H1 (cell line): ENCODE data around the gene OR51B2. TPM values are rescaled to one million over a fixed set of nuclear protein-coding genes. Genes with fewer than 3 reads are reported as not detected.

ENCODE experiments used
- CTCF ChIA-PET: fragments of 300-600 bp; sonication (Branson Sonifier 250); formaldehyde crosslinking; loops from one replicate; lab custom pipeline; 2021; ENCODE audit not compliant: partially characterized antibody; lab: Charles Lee
- POLR2A ChIA-PET: fragments of 300-600 bp; sonication (Branson Sonifier 250); formaldehyde crosslinking; loops from one replicate; lab custom pipeline; 2021; ENCODE audit warnings: inconsistent platforms; ENCODE audit not compliant: partially characterized antibody; lab: Charles Lee
- DNase-seq, 2 experiments: peaks; one replicate each; pipeline versions ENCODE4 v3.0.0 to v3.0.0-alpha.2; 2010 to 2022; ENCODE audit warnings: low spot score in 2 of 2, low read depth in 1 of 2, mixed read lengths in 1 of 2
- FAIRE-seq: peaks from 2 replicates; lab custom pipeline; 2011; peaks lifted over from hg19 to GRCh38; lab: Jason Lieb, UNC
- H2AFZ ChIP-seq: 2 replicates; pipeline ENCODE4 v1.8.1; 2012; ENCODE audit warnings: low read length, inconsistent platforms
- H2AK5ac ChIP-seq: 2 replicates; pipeline ENCODE4 v1.6.1; 2013; ENCODE audit warnings: low read depth, low read length
- H2BK120ac ChIP-seq: replicated peaks from 2 replicates; pipeline ENCODE3; 2013; ENCODE audit warnings: low read depth, low read length, inconsistent platforms
- H2BK12ac ChIP-seq: 2 replicates; pipeline ENCODE4 v1.6.1; 2013; ENCODE audit warnings: low read depth, low read length
- H2BK15ac ChIP-seq: 2 replicates; pipeline ENCODE4 v1.6.1; 2013; ENCODE audit warnings: low read length
- H2BK20ac ChIP-seq: 2 replicates; pipeline ENCODE4 v1.6.1; 2013; ENCODE audit warnings: low read length
- H2BK5ac ChIP-seq: 2 replicates; pipeline ENCODE4 v1.6.1; 2013; ENCODE audit warnings: low read depth, low read length
- H3K14ac ChIP-seq: 2 replicates; pipeline ENCODE4 v1.6.1; 2013; ENCODE audit warnings: inconsistent platforms; ENCODE audit not compliant: insufficient read length
- H3K18ac ChIP-seq: 2 replicates; pipeline ENCODE4 v1.6.1; 2013; ENCODE audit warnings: low read length; ENCODE audit errors: extremely low read depth
- H3K23ac ChIP-seq: 2 replicates; pipeline ENCODE4 v1.6.1; 2013; ENCODE audit warnings: inconsistent platforms; ENCODE audit not compliant: insufficient read length
- H3K23me2 ChIP-seq: 2 replicates; pipeline ENCODE4 v1.6.1; 2013; ENCODE audit warnings: low read depth, low read length
- H3K27ac ChIP-seq: 2 replicates; pipeline ENCODE4 v1.6.1; 2011; ENCODE audit warnings: low read depth, low read length, inconsistent platforms
- H3K27me3 ChIP-seq, 4 experiments: replicated peaks in 1 of 4; 1 replicate in 1 of 4; 2 replicates in 3 of 4; pipeline versions ENCODE4 v1.6.1 to v1.8.1; 2011 to 2013; ENCODE audit warnings: low read length in 3 of 4, mild to moderate bottlenecking in 3 of 4, inconsistent platforms in 2 of 4, mixed read lengths in 2 of 4, moderate library complexity in 1 of 4; ENCODE audit not compliant: control insufficient read depth in 3 of 4, insufficient read depth in 3 of 4; ENCODE audit errors: extremely low read depth in 1 of 4
- H3K36me3 ChIP-seq, 4 experiments: 2 replicates each; pipeline versions ENCODE4 v1.6.1 to v1.8.1; 2011 to 2013; ENCODE audit warnings: mild to moderate bottlenecking in 4 of 4, low read length in 3 of 4, moderate library complexity in 2 of 4, control low read depth in 1 of 4, inconsistent platforms in 1 of 4; ENCODE audit not compliant: insufficient read depth in 4 of 4, control insufficient read depth in 2 of 4
- H3K4ac ChIP-seq: replicated peaks from 2 replicates; pipeline ENCODE3; 2013; ENCODE audit warnings: low read length, low read depth, mixed read lengths, inconsistent platforms; ENCODE audit not compliant: insufficient read length
- H3K4me1 ChIP-seq, 4 experiments: replicated peaks in 1 of 4; 1 replicate in 1 of 4; 2 replicates in 3 of 4; pipeline versions ENCODE4 v1.6.1 to v1.8.1; 2011 to 2013; ENCODE audit warnings: low read length in 3 of 4, inconsistent platforms in 2 of 4, mixed read lengths in 1 of 4; ENCODE audit not compliant: insufficient read depth in 4 of 4, control insufficient read depth in 3 of 4
- H3K4me2 ChIP-seq, 2 experiments: 2 replicates each; pipeline versions ENCODE4 v1.6.1 to v1.8.1; 2011 to 2013; ENCODE audit warnings: low read depth in 2 of 2, low read length in 2 of 2, control low read depth in 1 of 2, inconsistent platforms in 1 of 2, mild to moderate bottlenecking in 1 of 2; ENCODE audit not compliant: insufficient read depth in 1 of 2
- H3K4me3 ChIP-seq, 4 experiments: fragments of 200-600, 300-600 bp in 1 of 4; sonication (generic), shearing (Covaris generic), sonication (Bioruptor Twin) in 1 of 4; 2 replicates each; pipeline versions ENCODE4 v1.5.1 to v1.8.1; 2011 to 2016; ENCODE audit warnings: low read length in 4 of 4, low read depth in 3 of 4, control low read depth in 2 of 4, inconsistent platforms in 2 of 4, mild to moderate bottlenecking in 2 of 4, mixed read lengths in 1 of 4, moderate library complexity in 1 of 4; ENCODE audit not compliant: insufficient read depth in 2 of 4; ENCODE audit errors: extremely low read depth in 1 of 4
- H3K56ac ChIP-seq: replicated peaks from 2 replicates; pipeline ENCODE3; 2013; ENCODE audit warnings: low read depth, mild to moderate bottlenecking, mixed read lengths, low read length, inconsistent platforms; ENCODE audit not compliant: insufficient read length
- H3K79me1 ChIP-seq: 2 replicates; pipeline ENCODE4 v1.6.1; 2013; ENCODE audit warnings: low read depth, low read length, control low read depth
- H3K79me2 ChIP-seq, 2 experiments: 2 replicates each; pipeline versions ENCODE4 v1.6.1 to v1.8.1; 2012 to 2013; ENCODE audit warnings: low read length in 2 of 2, mild to moderate bottlenecking in 2 of 2, inconsistent platforms in 1 of 2; ENCODE audit not compliant: insufficient read depth in 2 of 2, control insufficient read depth in 1 of 2
- H3K9ac ChIP-seq, 4 experiments: replicated peaks in 1 of 4; 1 replicate in 1 of 4; 2 replicates in 3 of 4; pipeline versions ENCODE4 v1.6.1 to v1.8.1; 2011 to 2013; ENCODE audit warnings: low read depth in 3 of 4, low read length in 3 of 4, control low read depth in 2 of 4, mild to moderate bottlenecking in 2 of 4, moderate library complexity in 2 of 4, inconsistent platforms in 1 of 4; ENCODE audit errors: extremely low read depth in 1 of 4
- H3K9me3 ChIP-seq, 2 experiments: 2 replicates each; pipeline versions ENCODE4 v1.6.1 to v1.8.1; 2012 to 2013; ENCODE audit warnings: mild to moderate bottlenecking in 2 of 2, moderate library complexity in 2 of 2, control low read depth in 1 of 2, inconsistent platforms in 1 of 2, low read depth in 1 of 2, low read length in 1 of 2, mixed read lengths in 1 of 2; ENCODE audit not compliant: insufficient read depth in 2 of 2
- H4K20me1 ChIP-seq, 2 experiments: replicated peaks in 1 of 2; 2 replicates each; pipeline versions ENCODE3 to v1.8.1; 2011 to 2013; ENCODE audit warnings: inconsistent platforms in 2 of 2, low read length in 2 of 2, mild to moderate bottlenecking in 1 of 2; ENCODE audit not compliant: insufficient read depth in 2 of 2, control insufficient read depth in 1 of 2
- H4K5ac ChIP-seq: 2 replicates; pipeline ENCODE4 v1.6.1; 2013; ENCODE audit warnings: low read length, low read depth, mixed read lengths, inconsistent platforms; ENCODE audit not compliant: insufficient read length
- H4K8ac ChIP-seq: 2 replicates; pipeline ENCODE4 v1.8.0; 2013; ENCODE audit warnings: mild to moderate bottlenecking, moderate library complexity, low read length, inconsistent platforms; ENCODE audit not compliant: insufficient read depth; ENCODE audit errors: extremely low read depth
- H4K91ac ChIP-seq: replicated peaks from 2 replicates; pipeline ENCODE3; 2013; ENCODE audit warnings: low read length, mixed read lengths, inconsistent platforms; ENCODE audit not compliant: insufficient read length
- BACH1 ChIP-seq: IDR thresholded peaks from 2 replicates; pipeline ENCODE4 v1.6.1; 2012; ENCODE audit warnings: low read length, improper control_type of control experiment
- CBX8 ChIP-seq: fragments of 300-800, 300-1000 bp; sonication (generic); IDR thresholded peaks from 2 replicates; pipeline ENCODE4 v1.7.1; 2016; ENCODE audit warnings: low read depth, low read length, borderline replicate concordance
- KDM5A ChIP-seq: fragments of 200-600 bp; IDR thresholded peaks from 2 replicates; pipeline ENCODE4 v1.7.1; 2012; ENCODE audit warnings: mild to moderate bottlenecking, low read length, inconsistent platforms, mixed read lengths
- MAFK ChIP-seq: IDR thresholded peaks from 2 replicates; pipeline ENCODE4 v1.6.1; 2012; ENCODE audit warnings: low read depth, mild to moderate bottlenecking, improper control_type of control experiment, low read length
- SAP30 ChIP-seq: fragments of 300-600 bp; sonication (generic); IDR thresholded peaks from 2 replicates; pipeline ENCODE4 v1.7.1; 2012; ENCODE audit warnings: low read length, moderate library complexity, mild to moderate bottlenecking, inconsistent platforms; ENCODE audit not compliant: insufficient read depth, insufficient replicate concordance
- SIN3A ChIP-seq, 2 experiments: IDR thresholded peaks in 1 of 2; conservative IDR thresholded peaks in 1 of 2; 2 replicates each; pipeline ENCODE4 v1.6.1; 2011 to 2012; ENCODE audit warnings: low read length in 2 of 2, improper control_type of control experiment in 1 of 2, low read depth in 1 of 2, mild to moderate bottlenecking in 1 of 2
- YY1 ChIP-seq: IDR thresholded peaks from 2 replicates; pipeline ENCODE4 v1.6.1; 2011; ENCODE audit warnings: low read depth, mild to moderate bottlenecking, low read length
- WGBS, 2 experiments: shearing (Covaris generic) in 1 of 2; methylation state at CpG; one replicate each; pipeline versions ENCODE4 v1.1.6 to v1.1.7; 2013 to 2015; ENCODE audit warnings: low lambda C conversion rate in 2 of 2, mixed read lengths in 2 of 2, inconsistent platforms in 1 of 2, low coverage in 1 of 2, missing lambda C conversion rate in 1 of 2; ENCODE audit not compliant: insufficient replicate concordance in 2 of 2, insufficient coverage in 1 of 2, insufficient read length in 1 of 2; ENCODE audit errors: extremely low coverage in 1 of 2, missing lambda C conversion rate in 1 of 2; 5-methylcytosine and 5-hydroxymethylcytosine counted together
- polyA plus RNA-seq, 7 experiments: library from polyadenylated mRNA; depleted of rRNA in 3 of 7; stranded (reverse) in 5 of 7; unstranded in 2 of 7; fragments of >200 nt in 5 of 7; fragments of 200-250 nt in 2 of 7; gene quantifications; 1 replicate in 5 of 7; 2 replicates in 1 of 7; 4 replicates in 1 of 7; pipeline versions ENCODE4 v1.2.1 to v1.2.3, GENCODE V29; 2011 to 2013; ENCODE audit warnings: missing spikeins in 2 of 7, mixed read lengths in 2 of 7
- total RNA-seq: library from RNA; stranded (reverse); fragmentation: NEBNext Ultra II Directional; extraction: Animal tissue kit (Norgen Biotek cat#: 25700); gene quantifications from 2 replicates; pipeline ENCODE4 v1.2.1, GENCODE V29; 2021

Gene OR51B2
- total and polyA plus RNA-seq, 2 of the 8 experiments (the other 6 are each of a cell fraction or from before 2014, with no cell fraction given), result not detected

- H3K14ac ChIP-seq, result no peak overlapping the region
- no peak overlapping the region for H2BK20ac ChIP-seq
- H2BK120ac ChIP-seq, result no peak overlapping the region
- CTCF ChIA-PET, result interaction anchor here (0.8 kb wide), 1 partner anchor 10 kb away, joined by 3 read pairs; no protein-coding TSS in a partner anchor
- H3K4me1 ChIP-seq, result no peaks in the 10 kb centered on the region
- no peak overlapping the region for H2AFZ ChIP-seq
- no peak for TF ChIP-seq YY1
- TF ChIP-seq SIN3A (conservative IDR thresholded peaks at IDR 0.05 in 1 of 2, IDR thresholded peaks at IDR 0.05 in 1 of 2; ENCODE audit: low read depth in 1 of 2, low read length in 2 of 2), result no peak
- TF ChIP-seq MAFK, result no peak
- TF ChIP-seq BACH1, result no peak
- TF ChIP-seq SAP30, result no peak
- TF ChIP-seq KDM5A, result no peak
- no peak for TF ChIP-seq CBX8
- H3K56ac ChIP-seq, result no peak overlapping the region
- 82% methylated on average over 1 of the region's 1 CpG; no CpG with 5 or more reads in 1 of the 2 experiments for WGBS, 2 experiments
- POLR2A ChIA-PET, result no interaction called here
- H3K4ac ChIP-seq, result no peak overlapping the region
- no peak overlapping the region for H3K4me2 ChIP-seq
- H3K36me3 ChIP-seq, result no peaks in the 10 kb centered on the region
- H2AK5ac ChIP-seq, result no peak overlapping the region
- no peak overlapping the region for H2BK15ac ChIP-seq
- H3K23ac ChIP-seq, result no peak overlapping the region
- no peaks in the 10 kb centered on the region for H4K20me1 ChIP-seq
- no peak overlapping the region for H3K27ac ChIP-seq
- H3K23me2 ChIP-seq, result no peaks in the 10 kb centered on the region
- no peaks in the 10 kb centered on the region for H3K79me2 ChIP-seq
- H3K4me3 ChIP-seq, result no peak overlapping the region
- no peaks in the 10 kb centered on the region for H3K9me3 ChIP-seq
- no peaks in the 10 kb centered on the region for H3K27me3 ChIP-seq
- no peaks in the 10 kb centered on the region for H3K79me1 ChIP-seq
- H4K8ac ChIP-seq, result no peak overlapping the region
- no peak for DNase-seq
- H3K9ac ChIP-seq, result no peak overlapping the region
- H4K91ac ChIP-seq, result no peak overlapping the region
- no peak for FAIRE-seq
- H4K5ac ChIP-seq, result no peak overlapping the region
- H2BK12ac ChIP-seq, result no peak overlapping the region
- no peak overlapping the region for H2BK5ac ChIP-seq
- no peak overlapping the region for H3K18ac ChIP-seq
These were observed 37.7 kb downstream of the OR51B2 start for GRCh38 chr11:5286351-5286750.
